ENCODE results near the gene HMGCL.

Gene HMGCL

DNA sequence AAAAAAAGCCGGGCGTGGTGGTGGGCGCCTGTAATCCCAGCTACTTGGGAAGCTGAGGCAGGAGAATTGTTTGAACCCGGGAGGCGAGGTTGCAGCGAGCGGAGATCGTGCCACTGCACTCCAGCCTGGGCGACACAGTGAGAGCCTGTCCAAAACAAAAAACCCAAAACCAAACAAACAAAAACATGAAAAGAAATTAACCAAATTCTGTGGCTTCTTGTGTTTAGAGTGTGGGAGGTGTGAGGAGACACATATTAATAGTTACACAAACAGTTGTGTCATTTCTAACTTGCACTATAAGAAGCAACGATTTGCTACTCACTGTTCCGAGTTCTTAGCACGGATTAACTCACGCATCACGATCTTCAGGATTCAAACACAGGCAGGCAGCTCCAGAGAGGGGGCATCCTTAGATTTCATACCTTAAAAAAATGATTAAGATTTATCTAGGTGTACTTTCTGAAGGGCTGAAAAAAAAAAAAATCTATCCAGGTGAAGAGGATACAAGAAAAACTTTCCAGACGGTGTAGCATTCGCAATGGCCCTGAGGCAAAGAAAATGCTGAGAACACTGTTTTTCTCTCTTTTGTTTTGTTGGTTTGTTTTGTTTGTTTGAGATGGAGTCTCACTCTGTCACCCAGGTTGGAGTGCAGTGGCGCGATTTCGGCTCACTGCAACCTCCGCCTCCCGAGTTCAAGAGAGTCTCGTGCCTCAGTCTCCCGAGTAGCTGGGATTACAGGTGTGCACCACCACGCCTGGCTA lies 713 bp upstream of the HMGCL start:
- peaks cover 0 to 12% of the 10 kb centered on the region in 2 donors for H3K4me1 ChIP-seq (ENCODE audit: control insufficient read depth in 1 of 2, insufficient read depth in 2 of 2, low read length in 2 of 2)
- H3K9me3 ChIP-seq (ENCODE audit: control insufficient read depth in 1 of 2, low read length in 2 of 2), result no peaks in the 10 kb centered on the region
- peak overlapping the region; percentile 97 for H3K27ac ChIP-seq (ENCODE audit: low read length)
- peak overlapping the region; percentile 76 to 83 for H3K4me3 ChIP-seq (ENCODE audit: low read depth in 1 of 2, low read length in 2 of 2)
- H3K27me3 ChIP-seq (ENCODE audit: low read depth, low read length), result no peaks in the 10 kb centered on the region
- no peaks in the 10 kb centered on the region for H3K36me3 ChIP-seq (ENCODE audit: control insufficient read depth in 1 of 2, insufficient read depth in 2 of 2, low read length in 2 of 2)

DNA sequence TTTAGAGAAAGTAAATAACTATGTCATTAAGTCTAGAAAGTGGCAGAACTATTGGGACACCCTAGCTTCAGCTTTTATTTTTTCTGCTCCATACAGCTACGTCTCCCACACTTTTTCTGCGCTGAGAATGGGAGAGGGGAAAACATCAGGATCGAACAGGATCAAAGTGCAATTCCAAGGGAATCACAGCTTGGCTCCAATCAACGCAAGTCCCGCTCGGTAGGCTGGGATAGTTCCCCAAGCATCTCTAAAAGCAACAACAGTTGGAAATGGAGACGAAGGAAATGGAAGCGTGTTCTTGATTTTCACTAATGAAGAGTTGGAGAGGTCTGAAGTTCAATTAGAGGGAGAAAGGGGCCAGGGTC lies 536 bp downstream of the HMGCL start:
- Histone ChIP-seq H3K36me3 (ENCODE audit: control insufficient read depth in 1 of 2, insufficient read depth in 2 of 2, low read length in 2 of 2) (peaks cover 0 to 3% of the 10 kb centered on the region in 2 donors), H3K9me3 (ENCODE audit: control insufficient read depth in 1 of 2, low read length in 2 of 2) (no peaks in the 10 kb centered on the region)

DNA sequence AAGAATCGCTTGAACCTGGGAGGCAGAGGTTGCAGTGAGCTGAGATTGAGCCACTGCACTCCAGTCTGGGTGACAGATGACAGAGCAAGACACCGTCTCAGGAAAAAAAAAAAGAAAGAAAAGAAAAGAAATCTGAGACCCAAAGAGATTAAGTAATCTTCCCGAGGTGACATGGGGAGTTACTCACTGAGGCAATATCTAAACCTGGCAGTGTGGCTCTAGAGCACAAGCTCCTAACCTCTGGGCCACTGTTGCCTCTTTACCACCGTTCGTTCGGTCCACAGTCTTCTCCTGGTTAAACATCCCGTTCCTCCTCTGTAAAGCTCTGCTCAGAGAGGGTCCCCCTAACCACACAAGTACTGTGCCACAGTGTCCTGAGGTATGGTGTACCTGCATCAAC lies 1.5 kb downstream of the HMGCL start:
- Histone ChIP-seq H3K4me3 (ENCODE audit: low read depth in 1 of 2, low read length in 2 of 2) (no peak overlapping the region), H3K4me1 (ENCODE audit: control insufficient read depth in 1 of 2, insufficient read depth in 2 of 2, low read length in 2 of 2) (peaks cover 0 to 12% of the 10 kb centered on the region in 2 donors), H3K9me3 (ENCODE audit: control insufficient read depth in 1 of 2, low read length in 2 of 2) (no peaks in the 10 kb centered on the region), H3K36me3 (ENCODE audit: control insufficient read depth in 1 of 2, insufficient read depth in 2 of 2, low read length in 2 of 2) (peaks cover 0 to 3% of the 10 kb centered on the region in 2 donors), H3K27me3 (ENCODE audit: low read depth, low read length) (no peaks in the 10 kb centered on the region), H3K27ac (ENCODE audit: low read length) (no peak overlapping the region)

More for the DNA sequence above, 536 bp downstream of the HMGCL start:
- H3K27me3 ChIP-seq (ENCODE audit: low read depth, low read length), result no peaks in the 10 kb centered on the region
- peaks cover 0 to 12% of the 10 kb centered on the region in 2 donors for H3K4me1 ChIP-seq (ENCODE audit: control insufficient read depth in 1 of 2, insufficient read depth in 2 of 2, low read length in 2 of 2)
- peak overlapping the region; percentile 76 to 83 for H3K4me3 ChIP-seq (ENCODE audit: low read depth in 1 of 2, low read length in 2 of 2)
- H3K27ac ChIP-seq (ENCODE audit: low read length), result peak overlapping the region; percentile 97

DNA sequence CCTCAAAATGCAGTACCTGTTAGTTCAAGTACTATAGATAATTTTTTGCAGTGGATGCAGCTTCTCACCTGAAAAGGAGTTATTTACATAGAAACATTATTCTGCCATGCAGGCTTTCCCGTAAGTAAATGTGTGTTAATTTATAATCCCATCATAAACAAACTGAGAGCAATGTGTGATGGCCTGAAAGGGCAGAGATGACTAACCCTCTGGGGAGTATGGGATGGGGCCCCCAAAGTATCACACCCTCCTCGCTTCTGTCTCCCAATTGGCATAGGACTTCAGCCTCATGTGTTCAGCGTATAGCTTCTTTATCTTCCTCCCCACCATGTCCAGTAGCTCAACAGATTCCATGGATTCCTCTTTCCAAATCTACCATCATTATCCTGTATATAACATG lies 7.6 kb downstream of the HMGCL start:
- no peaks in the 10 kb centered on the region for H3K27me3 ChIP-seq (ENCODE audit: low read depth, low read length)
- H3K36me3 ChIP-seq (ENCODE audit: control insufficient read depth in 1 of 2, insufficient read depth in 2 of 2, low read length in 2 of 2), result peaks cover 19 to 51% of the 10 kb centered on the region in 2 donors
- no peaks in the 10 kb centered on the region for H3K4me1 ChIP-seq (ENCODE audit: control insufficient read depth in 1 of 2, insufficient read depth in 2 of 2, low read length in 2 of 2)
- no peak overlapping the region for H3K27ac ChIP-seq (ENCODE audit: low read length)
- no peaks in the 10 kb centered on the region for H3K9me3 ChIP-seq (ENCODE audit: control insufficient read depth in 1 of 2, low read length in 2 of 2)
- no peak overlapping the region for H3K4me3 ChIP-seq (ENCODE audit: low read depth in 1 of 2, low read length in 2 of 2)

DNA sequence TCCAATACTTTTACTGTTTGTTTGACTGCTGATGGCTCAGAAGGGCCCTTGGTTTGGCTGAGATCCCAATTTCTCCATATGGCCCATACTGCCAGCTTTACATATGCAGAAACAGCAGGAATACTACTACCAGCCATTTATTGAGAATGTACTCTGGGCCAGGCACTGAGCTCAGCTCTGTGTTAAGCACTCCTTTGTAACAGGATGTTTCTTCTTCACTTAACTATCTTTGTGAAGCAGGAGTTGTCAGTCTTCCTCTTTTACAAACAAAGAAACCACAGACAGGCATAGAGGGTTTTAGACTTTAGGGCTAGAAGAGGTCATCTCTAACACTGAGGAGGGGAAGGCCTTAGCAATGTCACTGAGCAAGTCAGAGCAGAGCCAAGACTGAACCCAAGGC lies 8.3 kb downstream of the HMGCL start:
- Histone ChIP-seq H3K9me3 (ENCODE audit: control insufficient read depth in 1 of 2, low read length in 2 of 2) (no peaks in the 10 kb centered on the region), H3K4me3 (ENCODE audit: low read depth in 1 of 2, low read length in 2 of 2) (no peak overlapping the region), H3K4me1 (ENCODE audit: control insufficient read depth in 1 of 2, insufficient read depth in 2 of 2, low read length in 2 of 2) (no peaks in the 10 kb centered on the region), H3K36me3 (ENCODE audit: control insufficient read depth in 1 of 2, insufficient read depth in 2 of 2, low read length in 2 of 2) (peaks cover 23 to 56% of the 10 kb centered on the region in 2 donors), H3K27me3 (ENCODE audit: low read depth, low read length) (no peaks in the 10 kb centered on the region), H3K27ac (ENCODE audit: low read length) (no peak overlapping the region)

DNA sequence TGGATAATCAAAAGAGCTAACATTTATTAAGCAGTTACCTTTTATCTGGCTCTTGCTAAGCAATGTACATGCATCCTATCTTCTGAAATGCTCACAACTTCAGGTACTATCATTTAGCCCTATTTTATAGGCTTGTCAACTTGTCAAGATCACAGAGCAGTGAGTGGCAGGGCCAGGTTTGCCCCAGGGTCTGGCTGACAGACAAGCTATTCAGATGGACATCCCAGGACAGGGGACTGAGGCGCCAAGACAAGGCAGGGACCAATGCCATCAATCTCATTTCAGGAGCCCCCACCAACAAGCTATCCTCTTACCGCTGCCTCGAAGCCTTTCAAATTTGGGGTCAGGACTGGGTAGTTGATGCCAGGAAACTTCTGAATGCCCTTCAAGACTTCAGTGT lies 8.9 kb downstream of the HMGCL start:
- Histone ChIP-seq H3K9me3 (ENCODE audit: control insufficient read depth in 1 of 2, low read length in 2 of 2) (no peaks in the 10 kb centered on the region), H3K36me3 (ENCODE audit: control insufficient read depth in 1 of 2, insufficient read depth in 2 of 2, low read length in 2 of 2) (peaks cover 23 to 62% of the 10 kb centered on the region in 2 donors), H3K27ac (ENCODE audit: low read length) (no peak overlapping the region), H3K27me3 (ENCODE audit: low read depth, low read length) (no peaks in the 10 kb centered on the region), H3K4me1 (ENCODE audit: control insufficient read depth in 1 of 2, insufficient read depth in 2 of 2, low read length in 2 of 2) (no peaks in the 10 kb centered on the region), H3K4me3 (ENCODE audit: low read depth in 1 of 2, low read length in 2 of 2) (no peak overlapping the region)

DNA sequence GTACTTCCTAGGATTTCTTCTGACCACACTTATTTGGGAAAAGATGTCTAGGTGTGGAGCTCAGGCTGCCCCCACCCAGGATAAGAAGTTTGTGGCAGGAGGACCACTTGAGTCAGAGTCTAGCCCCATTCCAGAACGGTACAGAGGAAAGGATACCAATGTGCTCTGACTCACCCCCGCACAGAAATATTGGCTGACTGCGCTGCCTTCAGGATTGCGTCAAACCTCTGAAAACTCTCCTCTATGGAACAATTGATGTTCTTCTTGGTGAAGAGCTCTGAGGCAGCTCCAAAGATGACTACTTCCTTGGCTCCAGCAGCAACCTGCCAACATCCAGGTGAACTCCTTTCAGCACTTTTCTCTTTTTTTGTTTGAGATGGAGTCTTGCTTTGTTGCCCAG lies 11.2 kb downstream of the HMGCL start:
- H3K27ac ChIP-seq (ENCODE audit: low read length), result no peak overlapping the region
- no peaks in the 10 kb centered on the region for H3K27me3 ChIP-seq (ENCODE audit: low read depth, low read length)
- peaks cover 23 to 62% of the 10 kb centered on the region in 2 donors for H3K36me3 ChIP-seq (ENCODE audit: control insufficient read depth in 1 of 2, insufficient read depth in 2 of 2, low read length in 2 of 2)
- no peak overlapping the region for H3K4me3 ChIP-seq (ENCODE audit: low read depth in 1 of 2, low read length in 2 of 2)
- peaks cover 0 to 10% of the 10 kb centered on the region in 2 donors for H3K4me1 ChIP-seq (ENCODE audit: control insufficient read depth in 1 of 2, insufficient read depth in 2 of 2, low read length in 2 of 2)
- no peaks in the 10 kb centered on the region for H3K9me3 ChIP-seq (ENCODE audit: control insufficient read depth in 1 of 2, low read length in 2 of 2)

DNA sequence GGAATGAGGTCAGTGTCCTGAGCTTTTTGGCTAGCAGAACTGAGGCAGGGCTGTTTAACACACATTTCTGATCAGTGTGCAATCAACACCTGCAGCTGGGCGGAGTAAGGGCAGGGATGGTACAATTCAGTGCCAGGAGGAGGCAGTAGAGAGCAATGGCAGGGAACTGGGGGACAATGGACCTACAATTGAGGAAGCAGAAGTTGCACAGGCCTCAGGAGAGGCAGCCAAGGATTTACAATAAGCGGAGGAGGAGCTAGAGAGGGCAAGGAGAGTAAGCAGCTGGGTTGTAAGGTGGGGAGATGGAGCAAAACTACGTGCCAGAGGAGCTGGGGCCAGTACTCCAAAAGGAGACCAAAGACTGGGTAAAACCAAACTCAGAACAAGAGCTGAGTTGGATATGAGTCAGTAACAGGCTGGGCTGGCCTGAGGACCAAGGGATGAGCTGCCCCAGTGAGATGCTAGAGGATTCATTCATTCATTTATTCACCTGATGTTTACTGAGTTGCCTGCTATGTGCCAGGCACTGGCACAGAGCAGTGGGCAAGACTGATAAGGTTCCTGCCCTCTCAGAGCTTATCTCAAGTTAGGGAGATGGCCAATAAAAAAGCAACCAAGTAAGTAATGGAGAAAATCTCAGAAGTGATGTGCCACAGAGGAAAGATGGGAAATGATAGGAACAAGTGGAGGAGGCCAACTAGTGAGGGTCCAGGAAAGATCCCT lies 14.2 kb downstream of the HMGCL start:
- Histone ChIP-seq H3K9me3 (ENCODE audit: control insufficient read depth in 1 of 2, low read length in 2 of 2) (no peaks in the 10 kb centered on the region), H3K27me3 (ENCODE audit: low read depth, low read length) (no peaks in the 10 kb centered on the region), H3K36me3 (ENCODE audit: control insufficient read depth in 1 of 2, insufficient read depth in 2 of 2, low read length in 2 of 2) (peaks cover 31 to 54% of the 10 kb centered on the region in 2 donors), H3K27ac (ENCODE audit: low read length) (peak overlapping the region; percentile 60), H3K4me1 (ENCODE audit: control insufficient read depth in 1 of 2, insufficient read depth in 2 of 2, low read length in 2 of 2) (peaks cover 0 to 10% of the 10 kb centered on the region in 2 donors), H3K4me3 (ENCODE audit: low read depth in 1 of 2, low read length in 2 of 2) (no peak overlapping the region)

DNA sequence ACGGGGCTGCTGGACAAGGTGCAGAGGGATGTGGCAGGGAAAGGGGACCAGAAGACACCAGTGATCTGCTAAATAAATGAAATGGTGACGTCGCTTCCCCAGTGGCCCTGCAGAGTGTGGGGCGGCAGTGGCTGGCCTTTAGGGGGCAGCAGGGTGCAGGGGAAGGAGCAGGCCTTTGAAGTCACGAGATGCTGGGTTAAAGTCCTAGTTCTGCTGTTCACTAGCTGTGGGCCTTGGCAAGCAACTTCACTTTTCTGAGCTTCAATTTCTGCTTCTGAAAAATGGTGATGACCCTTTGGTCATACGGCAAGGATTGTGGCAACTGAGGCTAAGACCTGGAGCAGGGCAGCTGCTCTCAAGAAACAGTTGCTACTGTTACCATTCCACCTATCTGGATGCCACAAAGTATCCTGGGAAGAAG lies 15.5 kb downstream of the HMGCL start:
- Histone ChIP-seq H3K4me3 (ENCODE audit: low read depth in 1 of 2, low read length in 2 of 2) (no peak overlapping the region), H3K27me3 (ENCODE audit: low read depth, low read length) (no peaks in the 10 kb centered on the region), H3K9me3 (ENCODE audit: control insufficient read depth in 1 of 2, low read length in 2 of 2) (no peaks in the 10 kb centered on the region), H3K27ac (ENCODE audit: low read length) (peak overlapping the region; percentile 60), H3K36me3 (ENCODE audit: control insufficient read depth in 1 of 2, insufficient read depth in 2 of 2, low read length in 2 of 2) (peaks cover 30 to 47% of the 10 kb centered on the region in 2 donors), H3K4me1 (ENCODE audit: control insufficient read depth in 1 of 2, insufficient read depth in 2 of 2, low read length in 2 of 2) (peaks cover 0 to 10% of the 10 kb centered on the region in 2 donors)

DNA sequence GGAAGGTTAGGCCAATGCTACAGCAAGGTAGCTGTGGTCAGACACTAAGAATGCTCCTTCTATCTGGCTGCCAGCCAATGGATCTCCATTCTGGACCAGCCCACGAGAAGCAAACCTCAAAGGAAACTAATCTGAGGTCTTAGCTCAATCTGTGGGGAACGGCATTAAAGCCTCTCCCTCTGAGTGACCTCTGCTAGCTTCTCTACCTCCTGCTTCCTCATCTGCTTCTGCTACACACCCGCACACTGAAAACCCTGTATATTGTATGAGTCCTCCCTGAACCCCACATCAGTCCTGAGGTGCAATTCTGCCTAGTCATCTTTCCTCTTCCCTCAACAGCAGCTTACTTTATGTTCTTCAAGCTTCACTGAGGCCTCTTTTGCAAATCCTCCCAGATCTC lies 17.8 kb downstream of the HMGCL start:
- Histone ChIP-seq H3K4me3 (ENCODE audit: low read depth in 1 of 2, low read length in 2 of 2) (no peak overlapping the region), H3K9me3 (ENCODE audit: control insufficient read depth in 1 of 2, low read length in 2 of 2) (no peaks in the 10 kb centered on the region), H3K36me3 (ENCODE audit: control insufficient read depth in 1 of 2, insufficient read depth in 2 of 2, low read length in 2 of 2) (peaks cover 24 to 45% of the 10 kb centered on the region in 2 donors), H3K4me1 (ENCODE audit: control insufficient read depth in 1 of 2, insufficient read depth in 2 of 2, low read length in 2 of 2) (peaks cover 0 to 10% of the 10 kb centered on the region in 2 donors), H3K27ac (ENCODE audit: low read length) (no peak overlapping the region), H3K27me3 (ENCODE audit: low read depth, low read length) (no peaks in the 10 kb centered on the region)

DNA sequence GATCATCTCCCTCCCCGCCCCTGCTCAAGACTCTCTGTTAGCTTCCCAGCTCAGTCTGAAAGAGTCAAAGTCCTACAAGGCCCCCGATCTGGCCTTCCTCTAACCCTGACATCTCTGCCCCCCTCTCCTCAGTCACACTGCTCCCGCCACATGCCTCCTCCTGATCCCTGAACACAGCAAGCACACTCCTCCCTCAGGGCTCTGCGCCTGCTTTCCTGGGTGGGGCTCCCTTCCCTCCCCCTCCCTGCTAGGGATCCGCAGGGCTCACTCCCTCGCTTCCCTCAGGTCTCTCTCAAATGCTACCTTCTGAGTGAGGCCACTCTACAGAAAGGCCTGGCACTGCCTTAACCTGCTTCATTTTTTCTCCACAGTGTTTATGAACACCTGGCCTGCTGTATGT lies 18.9 kb downstream of the HMGCL start:
- peaks cover 19 to 34% of the 10 kb centered on the region in 2 donors for H3K36me3 ChIP-seq (ENCODE audit: control insufficient read depth in 1 of 2, insufficient read depth in 2 of 2, low read length in 2 of 2)

More for the DNA sequence above, 18.9 kb downstream of the HMGCL start:
- Histone ChIP-seq H3K27ac (ENCODE audit: low read length) (no peak overlapping the region), H3K4me1 (ENCODE audit: control insufficient read depth in 1 of 2, insufficient read depth in 2 of 2, low read length in 2 of 2) (peaks cover 8 to 11% of the 10 kb centered on the region in 2 donors), H3K27me3 (ENCODE audit: low read depth, low read length) (no peaks in the 10 kb centered on the region), H3K4me3 (ENCODE audit: low read depth in 1 of 2, low read length in 2 of 2) (no peak overlapping the region), H3K9me3 (ENCODE audit: control insufficient read depth in 1 of 2, low read length in 2 of 2) (no peaks in the 10 kb centered on the region)
